Articular chondrocyte of knee joint (primary cell): Measurements from ENCODE around the gene MANEA. TPM values are rescaled to one million over a fixed set of nuclear protein-coding genes. Genes with fewer than 3 reads are reported as not detected.

Experiments used
- total RNA-seq: library from RNA; depleted of rRNA; stranded (reverse); fragments of >200 nt; gene quantifications from 2 replicates; pipeline ENCODE4 v1.2.3, GENCODE V29; 2012

The MANEA gene, protein sequence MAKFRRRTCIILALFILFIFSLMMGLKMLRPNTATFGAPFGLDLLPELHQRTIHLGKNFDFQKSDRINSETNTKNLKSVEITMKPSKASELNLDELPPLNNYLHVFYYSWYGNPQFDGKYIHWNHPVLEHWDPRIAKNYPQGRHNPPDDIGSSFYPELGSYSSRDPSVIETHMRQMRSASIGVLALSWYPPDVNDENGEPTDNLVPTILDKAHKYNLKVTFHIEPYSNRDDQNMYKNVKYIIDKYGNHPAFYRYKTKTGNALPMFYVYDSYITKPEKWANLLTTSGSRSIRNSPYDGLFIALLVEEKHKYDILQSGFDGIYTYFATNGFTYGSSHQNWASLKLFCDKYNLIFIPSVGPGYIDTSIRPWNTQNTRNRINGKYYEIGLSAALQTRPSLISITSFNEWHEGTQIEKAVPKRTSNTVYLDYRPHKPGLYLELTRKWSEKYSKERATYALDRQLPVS
- 24.4 and 25.2 TPM in 2 replicates for total RNA-seq

GRCh38 chr6:95577304-95578105, at the start of gene MANEA:
Gene MANEA (plus strand): TSS chr6:95577535. CDS start chr6:95586440, 8,905 bp downstream.

